Activated T-cell treated with anti-CD3 and anti-CD28 coated beads for 24 hours (primary cell): Measurements from ENCODE around the gene SLC6A20.

Experiments used
- DNase-seq: peaks from one replicate; pipeline ENCODE4 v3.0.0-alpha.2; 2020; ENCODE audit warnings: low read depth

SLC6A20 gene

GRCh38 chr3:45800611-45801010 is 4.3 kb upstream of the SLC6A20 start:
- no peak for DNase-seq

- DNase-seq: no peak
Observed at GRCh38 chr3:45799586-45799985, 3.2 kb upstream of the SLC6A20 start.

GRCh38 chr3:45798034-45798433 is 1.7 kb upstream of the SLC6A20 start:
- no peak for DNase-seq

GRCh38 chr3:45796902-45797637 is 734 bp upstream of the SLC6A20 start:
- no peak for DNase-seq

GRCh38 chr3:45795509-45795881 is 841 bp downstream of the SLC6A20 start:
- no peak for DNase-seq

- no peak for DNase-seq
Observed at GRCh38 chr3:45794660-45795059, 1.7 kb downstream of the SLC6A20 start.

- DNase-seq: no peak
Observed at GRCh38 chr3:45794177-45794560, 2.2 kb downstream of the SLC6A20 start.

GRCh38 chr3:45793482-45794176 is 2.7 kb downstream of the SLC6A20 start:
- no peak for DNase-seq

GRCh38 chr3:45792516-45793172 is 3.7 kb downstream of the SLC6A20 start:
- no peak for DNase-seq

GRCh38 chr3:45792036-45792435 is 4.3 kb downstream of the SLC6A20 start:
- DNase-seq: no peak

GRCh38 chr3:45790596-45790995 is 5.7 kb downstream of the SLC6A20 start:
- DNase-seq: no peak

GRCh38 chr3:45789235-45789812 is 7.0 kb downstream of the SLC6A20 start:
- no peak for DNase-seq

- DNase-seq: no peak
Observed at GRCh38 chr3:45787551-45787950, 8.8 kb downstream of the SLC6A20 start.

GRCh38 chr3:45786801-45787495 is 9.4 kb downstream of the SLC6A20 start:
- DNase-seq: no peak

GRCh38 chr3:45785605-45786150 is 10.7 kb downstream of the SLC6A20 start:
- no peak for DNase-seq

- no peak for DNase-seq
Observed at GRCh38 chr3:45783667-45784066, 12.7 kb downstream of the SLC6A20 start.

GRCh38 chr3:45782381-45782780 is 14.0 kb downstream of the SLC6A20 start:
- DNase-seq: no peak

- no peak for DNase-seq
Observed at GRCh38 chr3:45781841-45782240, 14.5 kb downstream of the SLC6A20 start.

GRCh38 chr3:45781271-45781670 is 15.1 kb downstream of the SLC6A20 start:
- no peak for DNase-seq

- no peak for DNase-seq
Observed at GRCh38 chr3:45779746-45780735, 16.3 kb downstream of the SLC6A20 start.

GRCh38 chr3:45778761-45779201 is 17.6 kb downstream of the SLC6A20 start:
- DNase-seq: no peak
